Measurements from ENCODE around the gene ZBTB46. TPM values are rescaled to one million over a fixed set of nuclear protein-coding genes. Genes with fewer than 3 reads are reported as not detected.
"Not testable (repeated sequence)": the region's sequence is repeated elsewhere in the genome, so short reads cannot be mapped to it uniquely, and the experiment has no call there.

Gene ZBTB46
- total and polyA plus RNA-seq, 5 donors from 2014 or later: 0.03 to 0.49 (median 0.09) TPM; not detected in 2

- Mint-ChIP-seq H3K4me3 (no peak overlapping the region), H3K27me3 (peaks cover 16% of the 10 kb centered on the region), H3K27ac (no peak overlapping the region), H3K36me3 (no peaks in the 10 kb centered on the region), H3K4me1 (peaks cover 0 to 5% (median 0%) of the 10 kb centered on the region in 4 donors), H3K9me3 (peaks cover 0 to 3% (median 0%) of the 10 kb centered on the region in 7 donors)
- ATAC-seq (ENCODE audit: low read depth in 2 of 2): no peak
- no peaks in the 10 kb centered on the region for H3K36me3 ChIP-seq (ENCODE audit: control insufficient read depth, insufficient read depth, low read length)
- no peak for DNase-seq
- H3K27me3 ChIP-seq (ENCODE audit: control insufficient read depth, insufficient read depth, low read length): no peaks in the 10 kb centered on the region
- H3K4me1 ChIP-seq (ENCODE audit: control insufficient read depth, insufficient read depth, low read length, poor library complexity, severe bottlenecking): no peaks in the 10 kb centered on the region
- no peak overlapping the region for H3K4me3 ChIP-seq (ENCODE audit: low read depth, low read length)
- no peaks in the 10 kb centered on the region for H3K9me3 ChIP-seq (ENCODE audit: control insufficient read depth in 2 of 2, low read length in 2 of 2)
- no peak overlapping the region for H3K27ac ChIP-seq (ENCODE audit: insufficient read depth, low read length, poor library complexity, severe bottlenecking)
Measured at GRCh38 chr20:63807654-63808053, 23.4 kb downstream of the ZBTB46 start.

GRCh38 chr20:63804308-63804636 is 26.8 kb downstream of the ZBTB46 start:
- DNase-seq (no peak), ATAC-seq (ENCODE audit: low read depth in 2 of 2) (no peak)
- H3K4me1 ChIP-seq (ENCODE audit: control insufficient read depth, insufficient read depth, low read length, poor library complexity, severe bottlenecking): no peaks in the 10 kb centered on the region
- no peak overlapping the region for H3K27ac Mint-ChIP-seq
- no peaks in the 10 kb centered on the region for H3K27me3 ChIP-seq (ENCODE audit: control insufficient read depth, insufficient read depth, low read length)
- no peak overlapping the region for H3K4me3 ChIP-seq (ENCODE audit: low read depth, low read length)
- H3K9me3 Mint-ChIP-seq: peaks cover 0 to 3% (median 0%) of the 10 kb centered on the region in 7 donors
- H3K4me3 Mint-ChIP-seq: peak overlapping the region in 1 of 4 donors; percentile 63
- peaks cover 0 to 5% (median 0%) of the 10 kb centered on the region in 4 donors for H3K4me1 Mint-ChIP-seq
- peaks cover 16% of the 10 kb centered on the region for H3K27me3 Mint-ChIP-seq
- no peaks in the 10 kb centered on the region for H3K36me3 ChIP-seq (ENCODE audit: control insufficient read depth, insufficient read depth, low read length)
- H3K9me3 ChIP-seq (ENCODE audit: control insufficient read depth in 2 of 2, low read length in 2 of 2): no peaks in the 10 kb centered on the region
- H3K27ac ChIP-seq (ENCODE audit: insufficient read depth, low read length, poor library complexity, severe bottlenecking): no peak overlapping the region
- H3K36me3 Mint-ChIP-seq: no peaks in the 10 kb centered on the region

DNA sequence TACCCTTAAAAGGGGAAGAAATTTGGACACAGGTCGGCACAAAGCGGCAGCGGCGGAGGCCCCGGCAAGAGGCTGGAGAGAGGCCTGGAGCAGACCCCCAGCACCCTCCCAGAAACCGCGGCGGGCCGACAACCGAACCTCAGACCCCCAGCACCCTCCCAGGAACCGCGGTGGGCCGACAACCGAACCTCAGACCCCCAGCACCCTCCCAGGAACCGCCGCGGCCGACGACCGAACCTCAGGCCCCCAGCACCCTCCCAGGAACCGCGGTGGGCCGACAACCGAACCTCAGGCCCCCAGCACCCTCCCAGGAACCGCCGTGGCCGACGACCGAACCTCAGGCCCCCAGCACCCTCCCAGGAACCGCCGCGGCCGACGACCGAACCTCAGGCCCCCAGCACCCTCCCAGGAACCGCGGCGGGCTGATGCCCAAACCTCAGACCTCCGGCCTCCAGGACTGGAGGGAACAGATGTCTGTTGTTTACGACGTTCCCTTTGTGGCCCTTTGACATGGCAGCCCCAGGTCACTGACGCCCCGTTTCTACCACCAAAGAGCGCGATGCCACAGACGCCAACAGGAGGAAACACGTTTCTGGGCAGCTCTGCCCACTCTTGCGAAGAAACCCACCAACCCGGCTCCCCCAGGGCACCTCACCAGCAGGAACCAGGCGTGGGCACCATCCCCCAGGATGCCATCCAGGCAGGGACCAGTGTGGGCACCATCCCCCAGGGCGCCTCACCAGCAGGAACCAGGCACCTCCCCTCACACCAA is 28.4 kb downstream of the ZBTB46 start:
- H3K36me3 ChIP-seq (ENCODE audit: control insufficient read depth, insufficient read depth, low read length): no peaks in the 10 kb centered on the region
- no peak overlapping the region for H3K4me3 Mint-ChIP-seq
- DNase-seq: no peak
- no peaks in the 10 kb centered on the region for H3K9me3 ChIP-seq (ENCODE audit: control insufficient read depth in 2 of 2, low read length in 2 of 2)
- H3K4me1 Mint-ChIP-seq: peaks cover 0 to 6% (median 0%) of the 10 kb centered on the region in 4 donors
- ATAC-seq (ENCODE audit: low read depth in 2 of 2): no peak
- peaks cover 16% of the 10 kb centered on the region for H3K27me3 Mint-ChIP-seq
- no peak overlapping the region for H3K4me3 ChIP-seq (ENCODE audit: low read depth, low read length)
- no peak overlapping the region for H3K27ac ChIP-seq (ENCODE audit: insufficient read depth, low read length, poor library complexity, severe bottlenecking)
- no peak overlapping the region for H3K27ac Mint-ChIP-seq
- no peaks in the 10 kb centered on the region for H3K27me3 ChIP-seq (ENCODE audit: control insufficient read depth, insufficient read depth, low read length)
- H3K36me3 Mint-ChIP-seq: no peaks in the 10 kb centered on the region
- no peaks in the 10 kb centered on the region for H3K4me1 ChIP-seq (ENCODE audit: control insufficient read depth, insufficient read depth, low read length, poor library complexity, severe bottlenecking)
- peaks cover 0 to 3% (median 0%) of the 10 kb centered on the region in 7 donors for H3K9me3 Mint-ChIP-seq

DNA sequence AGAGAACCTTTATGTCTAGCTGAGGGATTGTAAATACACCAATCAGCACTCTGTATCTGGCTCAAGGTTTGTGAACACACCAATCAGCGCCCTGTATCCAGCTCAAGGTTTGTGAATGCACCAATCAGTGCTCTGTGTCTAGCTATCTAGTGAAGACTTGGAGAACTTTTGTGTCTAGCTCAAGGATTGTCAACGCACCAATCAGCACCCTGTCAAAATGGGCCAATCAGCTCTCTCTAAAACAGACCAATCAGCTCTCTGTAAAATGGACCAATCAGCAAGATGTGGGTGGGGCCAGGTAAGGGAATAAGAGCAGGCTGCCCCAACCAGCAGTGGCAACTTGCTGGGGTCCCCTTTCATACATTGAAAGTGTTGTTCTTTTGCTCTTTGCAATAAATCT is 29.9 kb downstream of the ZBTB46 start:
- peak overlapping the region in 1 of 3 donors; percentile 38 for H3K27ac Mint-ChIP-seq
- not testable (repeated sequence) for H3K4me3 ChIP-seq (ENCODE audit: low read depth, low read length); H3K4me1 Mint-ChIP-seq; H3K4me1 ChIP-seq (ENCODE audit: control insufficient read depth, insufficient read depth, low read length, poor library complexity, severe bottlenecking); H3K4me3 Mint-ChIP-seq; H3K36me3 ChIP-seq (ENCODE audit: control insufficient read depth, insufficient read depth, low read length); DNase-seq; H3K9me3 Mint-ChIP-seq; H3K27me3 ChIP-seq (ENCODE audit: control insufficient read depth, insufficient read depth, low read length); H3K27ac ChIP-seq (ENCODE audit: insufficient read depth, low read length, poor library complexity, severe bottlenecking); ATAC-seq (ENCODE audit: low read depth in 2 of 2); H3K36me3 Mint-ChIP-seq; H3K9me3 ChIP-seq (ENCODE audit: control insufficient read depth in 2 of 2, low read length in 2 of 2)
- H3K27me3 Mint-ChIP-seq: peaks cover 12% of the 10 kb centered on the region

GRCh38 chr20:63800411-63800810 is 30.7 kb downstream of the ZBTB46 start:
- H3K9me3 Mint-ChIP-seq; H3K4me1 ChIP-seq (ENCODE audit: control insufficient read depth, insufficient read depth, low read length, poor library complexity, severe bottlenecking); DNase-seq; H3K27ac Mint-ChIP-seq; H3K27ac ChIP-seq (ENCODE audit: insufficient read depth, low read length, poor library complexity, severe bottlenecking); ATAC-seq (ENCODE audit: low read depth in 2 of 2); H3K36me3 ChIP-seq (ENCODE audit: control insufficient read depth, insufficient read depth, low read length); H3K4me3 Mint-ChIP-seq; H3K9me3 ChIP-seq (ENCODE audit: control insufficient read depth in 2 of 2, low read length in 2 of 2); H3K27me3 ChIP-seq (ENCODE audit: control insufficient read depth, insufficient read depth, low read length); H3K4me3 ChIP-seq (ENCODE audit: low read depth, low read length); H3K4me1 Mint-ChIP-seq; H3K36me3 Mint-ChIP-seq: not testable (repeated sequence)
- H3K27me3 Mint-ChIP-seq: peaks cover 12% of the 10 kb centered on the region

- not testable (repeated sequence) for H3K9me3 ChIP-seq (ENCODE audit: control insufficient read depth in 2 of 2, low read length in 2 of 2); H3K4me1 ChIP-seq (ENCODE audit: control insufficient read depth, insufficient read depth, low read length, poor library complexity, severe bottlenecking); H3K4me3 ChIP-seq (ENCODE audit: low read depth, low read length); DNase-seq; H3K4me1 Mint-ChIP-seq; H3K27me3 ChIP-seq (ENCODE audit: control insufficient read depth, insufficient read depth, low read length); H3K36me3 ChIP-seq (ENCODE audit: control insufficient read depth, insufficient read depth, low read length); H3K36me3 Mint-ChIP-seq; H3K4me3 Mint-ChIP-seq; ATAC-seq (ENCODE audit: low read depth in 2 of 2); H3K9me3 Mint-ChIP-seq; H3K27ac ChIP-seq (ENCODE audit: insufficient read depth, low read length, poor library complexity, severe bottlenecking); H3K27ac Mint-ChIP-seq
- H3K27me3 Mint-ChIP-seq: peaks cover 20% of the 10 kb centered on the region
Measured at GRCh38 chr20:63799127-63799526, 31.9 kb downstream of the ZBTB46 start.

DNA sequence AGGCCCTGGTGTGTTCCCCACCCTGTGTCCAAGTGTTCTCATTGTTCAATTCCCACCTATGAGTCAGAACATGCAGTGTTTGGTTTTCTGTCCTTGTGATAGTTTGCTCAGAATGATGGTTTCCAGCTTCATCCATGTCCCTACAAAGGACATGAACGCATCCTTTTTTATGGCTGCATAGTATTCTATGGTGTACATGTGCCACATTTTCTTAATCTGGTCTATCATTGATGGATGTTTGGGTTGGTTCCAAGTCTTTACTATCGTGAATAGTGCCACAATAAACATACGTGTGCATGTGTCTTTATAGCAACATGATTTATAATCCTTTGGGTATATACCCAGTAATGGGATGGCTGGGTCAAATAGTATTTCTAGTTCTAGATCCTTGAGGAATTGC is 33.9 kb downstream of the ZBTB46 start:
- H3K4me3 Mint-ChIP-seq; H3K9me3 ChIP-seq (ENCODE audit: control insufficient read depth in 2 of 2, low read length in 2 of 2); H3K27me3 ChIP-seq (ENCODE audit: control insufficient read depth, insufficient read depth, low read length); H3K4me1 Mint-ChIP-seq; H3K4me1 ChIP-seq (ENCODE audit: control insufficient read depth, insufficient read depth, low read length, poor library complexity, severe bottlenecking); H3K27ac Mint-ChIP-seq; ATAC-seq (ENCODE audit: low read depth in 2 of 2); H3K4me3 ChIP-seq (ENCODE audit: low read depth, low read length); DNase-seq; H3K9me3 Mint-ChIP-seq; H3K36me3 Mint-ChIP-seq; H3K27ac ChIP-seq (ENCODE audit: insufficient read depth, low read length, poor library complexity, severe bottlenecking); H3K36me3 ChIP-seq (ENCODE audit: control insufficient read depth, insufficient read depth, low read length): not testable (repeated sequence)
- H3K27me3 Mint-ChIP-seq: peaks cover 15% of the 10 kb centered on the region

DNA sequence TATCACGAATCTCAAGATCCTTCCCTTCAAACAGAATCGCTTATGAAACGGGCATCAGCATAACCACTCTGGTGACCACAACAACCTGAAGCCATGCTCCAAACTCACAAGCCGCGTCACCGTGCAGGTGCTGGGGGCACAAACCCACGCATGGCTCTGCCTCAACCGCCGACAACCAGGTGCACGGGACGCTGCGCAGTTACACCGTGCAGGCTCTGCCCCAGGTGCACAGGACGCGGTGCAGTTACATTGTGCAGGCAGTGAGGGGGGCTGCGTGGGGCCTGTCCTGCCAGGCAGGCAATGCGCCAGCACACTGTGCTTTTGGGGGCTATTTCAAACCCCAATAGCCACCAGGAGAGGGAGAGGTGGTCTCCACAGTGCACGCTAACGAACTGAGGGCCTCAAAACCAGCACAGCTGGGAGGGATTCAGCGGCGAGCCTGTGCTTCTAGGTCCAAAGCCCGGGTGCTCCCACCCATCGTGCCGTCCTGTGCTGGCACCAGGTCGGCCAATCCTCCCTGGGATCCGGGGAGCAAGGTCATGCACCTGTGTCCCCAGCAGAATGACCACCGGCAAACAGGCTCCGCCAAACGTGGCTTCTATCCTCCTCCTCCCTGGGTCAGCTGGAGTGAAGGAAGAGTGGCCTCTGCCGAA is 35.8 kb downstream of the ZBTB46 start:
- DNase-seq (no peak), ATAC-seq (ENCODE audit: low read depth in 2 of 2) (no peak)
- Histone ChIP-seq H3K27ac (ENCODE audit: insufficient read depth, low read length, poor library complexity, severe bottlenecking) (no peak overlapping the region), H3K9me3 (ENCODE audit: control insufficient read depth in 2 of 2, low read length in 2 of 2) (no peaks in the 10 kb centered on the region), H3K36me3 (ENCODE audit: control insufficient read depth, insufficient read depth, low read length) (no peaks in the 10 kb centered on the region), H3K4me3 (ENCODE audit: low read depth, low read length) (no peak overlapping the region), H3K4me1 (ENCODE audit: control insufficient read depth, insufficient read depth, low read length, poor library complexity, severe bottlenecking) (no peaks in the 10 kb centered on the region), H3K27me3 (ENCODE audit: control insufficient read depth, insufficient read depth, low read length) (no peaks in the 10 kb centered on the region)
- Mint-ChIP-seq H3K36me3 (no peaks in the 10 kb centered on the region), H3K4me1 (peaks cover 0 to 5% (median 0%) of the 10 kb centered on the region in 4 donors), H3K27me3 (peaks cover 21% of the 10 kb centered on the region), H3K9me3 (no peaks in the 10 kb centered on the region), H3K4me3 (no peak overlapping the region), H3K27ac (no peak overlapping the region)
